CD4-positive, CD25-positive, alpha-beta regulatory T cell (primary cell): ENCODE results near the gene MYLK3. TPM values are rescaled to one million over a fixed set of nuclear protein-coding genes. Genes with fewer than 3 reads are reported as not detected.

Source experiments
- ATAC-seq, 2 donors: fragments of 150-1000 bp; cut with Tn5 transposase; one replicate each; pipeline ENCODE4 v1.10.0; 2021; ENCODE audit warnings: low read depth in 2 of 2, moderate number of reproducible peaks in 2 of 2, moderate library complexity in 1 of 2
- DNase-seq, 3 donors: peaks; one replicate each; pipeline versions ENCODE4 v3.0.0 to v3.0.0-alpha.2; 2012 to 2022; ENCODE audit warnings: mixed read lengths in 1 of 3
- H3K27ac ChIP-seq: one replicate; pipeline ENCODE4 v1.7.0; 2013; ENCODE audit warnings: mild to moderate bottlenecking, low read length; ENCODE audit not compliant: insufficient read depth, poor library complexity, severe bottlenecking
- H3K27me3 ChIP-seq: one replicate; pipeline ENCODE4 v1.7.0; 2013; ENCODE audit warnings: low read length; ENCODE audit not compliant: control insufficient read depth, insufficient read depth
- H3K36me3 ChIP-seq: one replicate; pipeline ENCODE4 v1.7.0; 2013; ENCODE audit warnings: mild to moderate bottlenecking, low read length, moderate library complexity; ENCODE audit not compliant: control insufficient read depth, insufficient read depth
- H3K4me1 ChIP-seq: 2 replicates; pipeline ENCODE4 v1.7.0; 2013; ENCODE audit warnings: mild to moderate bottlenecking, low read length; ENCODE audit not compliant: insufficient read depth, control insufficient read depth, poor library complexity, severe bottlenecking
- H3K4me3 ChIP-seq: one replicate; pipeline ENCODE4 v1.7.0; 2013; ENCODE audit warnings: low read depth, mild to moderate bottlenecking, low read length, moderate library complexity
- H3K9me3 ChIP-seq, 2 experiments: 1 replicate in 1 of 2; 2 replicates in 1 of 2; pipeline ENCODE4 v1.7.0; 2013; ENCODE audit warnings: low read length in 2 of 2, mild to moderate bottlenecking in 1 of 2, moderate library complexity in 1 of 2; ENCODE audit not compliant: control insufficient read depth in 2 of 2
- H3K27ac Mint-ChIP-seq, 3 donors: one replicate each; pipeline ENCODE4 v1.8.0; 2020 to 2022; ENCODE audit warnings: mild to moderate bottlenecking in 3 of 3, mixed read lengths in 3 of 3, moderate library complexity in 2 of 3
- H3K27me3 Mint-ChIP-seq: one replicate; pipeline ENCODE4 v1.8.0; 2022; ENCODE audit warnings: mild to moderate bottlenecking, mixed read lengths
- H3K36me3 Mint-ChIP-seq: one replicate; pipeline ENCODE4 v1.8.0; 2020; ENCODE audit warnings: mixed read lengths
- H3K4me1 Mint-ChIP-seq, 4 donors: one replicate each; pipeline ENCODE4 v1.8.0; 2020 to 2022; ENCODE audit warnings: mixed read lengths in 4 of 4, mild to moderate bottlenecking in 1 of 4
- H3K4me3 Mint-ChIP-seq, 4 donors: one replicate each; pipeline ENCODE4 v1.8.0; 2020 to 2022; ENCODE audit warnings: mild to moderate bottlenecking in 4 of 4, mixed read lengths in 4 of 4, moderate library complexity in 3 of 4
- H3K9me3 Mint-ChIP-seq, 7 donors: one replicate each; pipeline ENCODE4 v1.8.0; 2020 to 2022; ENCODE audit warnings: mixed read lengths in 7 of 7, mild to moderate bottlenecking in 3 of 7, moderate library complexity in 2 of 7
- polyA plus RNA-seq, 4 donors: library from polyadenylated mRNA; unstranded; fragments of 300-500 nt; fragmentation: Illumina TruSeq; gene quantifications; one replicate each; pipeline ENCODE4 v1.2.3, GENCODE V29; 2021
- total RNA-seq: library from RNA; stranded (reverse); gene quantifications from one replicate; pipeline ENCODE4 v1.2.3, GENCODE V29; 2022

The MYLK3 gene
- total and polyA plus RNA-seq, 5 donors from 2014 or later = not detected

DNA sequence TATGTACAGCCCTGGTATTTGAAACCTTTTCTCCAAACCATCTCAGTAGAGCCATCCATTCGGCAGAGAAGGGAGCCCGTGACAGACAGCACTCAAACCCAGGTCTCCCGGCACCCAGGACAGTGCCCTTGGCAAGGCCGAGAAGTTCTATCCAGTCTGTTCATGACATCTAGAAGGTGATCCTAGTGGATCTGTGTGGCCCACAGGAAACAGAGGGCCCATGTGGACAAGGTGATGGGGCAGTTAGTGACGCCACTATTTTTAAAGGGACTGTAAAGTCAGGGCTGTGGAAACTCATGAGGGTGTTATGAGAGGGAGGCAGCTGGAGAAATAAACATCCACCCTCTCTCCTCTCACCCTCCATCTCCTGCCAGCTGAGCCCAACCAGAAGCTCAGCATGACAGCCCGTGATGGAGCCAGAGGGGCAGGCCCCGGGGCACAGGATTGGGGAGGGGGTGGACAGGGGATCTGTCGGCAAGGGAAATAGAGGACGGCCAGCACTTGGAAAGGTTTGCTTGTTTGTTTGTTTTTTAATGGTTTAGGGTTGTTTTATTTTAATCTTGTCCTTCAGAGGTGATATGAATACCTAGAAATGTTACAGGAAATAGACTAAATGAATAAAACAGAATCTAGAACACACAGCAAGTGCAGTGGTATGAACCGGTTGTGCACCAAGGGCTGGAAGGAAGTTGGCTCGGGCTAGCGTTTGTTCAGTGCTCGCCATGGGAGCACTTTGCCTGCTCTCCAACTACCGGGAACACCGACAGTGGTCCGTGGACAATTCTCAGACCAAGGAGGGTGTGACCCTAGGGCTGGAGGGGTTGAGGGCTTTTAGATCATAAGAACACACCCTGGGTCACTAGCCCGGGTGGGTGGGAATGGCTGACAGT, 17.1 kb downstream of the MYLK3 start:
- Histone ChIP-seq H3K36me3 (no peaks in the 10 kb centered on the region), H3K9me3 (no peaks in the 10 kb centered on the region), H3K27me3 (no peaks in the 10 kb centered on the region), H3K4me1 (no peaks in the 10 kb centered on the region), H3K4me3 (no peak overlapping the region), H3K27ac (no peak overlapping the region)
- Mint-ChIP-seq H3K4me3 (no peak overlapping the region), H3K27ac (no peak overlapping the region), H3K27me3 (peaks cover 2% of the 10 kb centered on the region), H3K4me1 (no peaks in the 10 kb centered on the region), H3K9me3 (peaks cover 0 to 2% (median 0%) of the 10 kb centered on the region in 7 donors), H3K36me3 (no peaks in the 10 kb centered on the region)
- DNase-seq = no peak
- no peak for ATAC-seq

DNA sequence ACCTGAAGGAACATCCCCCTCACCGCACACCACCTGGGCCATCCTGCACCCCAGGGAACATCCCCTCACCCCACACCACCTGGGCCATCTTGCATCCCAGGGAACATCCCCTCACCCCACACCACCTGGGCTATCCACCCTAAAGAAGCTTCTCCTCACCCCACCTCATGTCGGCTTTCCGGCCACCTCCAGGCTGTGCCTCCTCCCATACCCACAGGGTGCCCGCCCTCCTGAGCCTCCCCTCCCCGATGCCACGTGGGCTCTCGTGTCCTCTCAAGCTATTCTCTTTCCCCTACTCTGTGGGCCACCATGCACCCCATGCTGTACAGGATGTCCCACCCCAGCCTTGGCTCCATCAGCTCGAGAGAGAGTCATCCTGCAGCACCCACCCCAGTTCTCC, 18.0 kb downstream of the MYLK3 start:
- H3K9me3 ChIP-seq = no peaks in the 10 kb centered on the region
- Mint-ChIP-seq H3K4me3 (no peak overlapping the region), H3K27ac (no peak overlapping the region), H3K36me3 (no peaks in the 10 kb centered on the region), H3K4me1 (no peaks in the 10 kb centered on the region), H3K27me3 (peaks cover 5% of the 10 kb centered on the region), H3K9me3 (peaks cover 0 to 9% (median 2%) of the 10 kb centered on the region in 7 donors)
- DNase-seq = no peak
- H3K27me3 ChIP-seq = no peaks in the 10 kb centered on the region
- no peak overlapping the region for H3K27ac ChIP-seq
- no peaks in the 10 kb centered on the region for H3K4me1 ChIP-seq
- H3K4me3 ChIP-seq = no peak overlapping the region
- no peaks in the 10 kb centered on the region for H3K36me3 ChIP-seq
- ATAC-seq = no peak

DNA sequence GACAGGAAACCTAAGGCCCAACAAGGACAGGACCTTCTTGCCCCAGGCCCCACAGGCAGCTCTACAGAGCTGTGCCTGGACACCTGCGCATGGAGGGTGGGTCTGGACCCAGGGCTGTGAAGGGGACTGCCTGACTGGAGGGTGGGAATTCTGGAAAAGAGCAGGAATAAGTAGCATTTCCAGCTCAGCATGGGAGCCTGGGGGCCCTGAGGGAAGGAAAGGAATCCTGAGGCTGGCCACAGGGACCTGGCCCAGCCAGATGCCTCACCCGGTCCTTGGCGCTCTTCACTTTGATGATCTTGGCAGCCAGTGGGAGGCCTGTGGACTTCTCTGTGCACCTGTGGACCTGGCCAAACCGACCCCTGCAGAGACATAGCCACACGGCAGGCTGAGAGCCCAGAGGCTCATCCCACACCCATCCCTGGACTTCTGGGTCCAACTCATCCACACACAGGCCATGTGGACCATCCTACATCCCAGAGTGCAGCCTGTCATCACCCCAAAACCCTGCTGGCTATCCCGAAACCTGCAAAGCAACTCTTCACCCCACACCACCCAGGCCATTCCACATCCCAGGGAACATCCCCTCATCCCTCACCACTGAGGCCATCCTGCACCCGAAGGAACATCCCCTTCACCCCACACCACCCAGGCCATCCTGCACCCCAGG, 18.7 kb downstream of the MYLK3 start:
- Mint-ChIP-seq H3K27ac (no peak overlapping the region), H3K27me3 (peaks cover 5% of the 10 kb centered on the region), H3K36me3 (no peaks in the 10 kb centered on the region), H3K4me1 (no peaks in the 10 kb centered on the region), H3K4me3 (no peak overlapping the region), H3K9me3 (peaks cover 0 to 13% (median 4%) of the 10 kb centered on the region in 7 donors)
- Histone ChIP-seq H3K4me1 (no peaks in the 10 kb centered on the region), H3K36me3 (no peaks in the 10 kb centered on the region), H3K27me3 (no peaks in the 10 kb centered on the region), H3K27ac (no peak overlapping the region), H3K9me3 (no peaks in the 10 kb centered on the region), H3K4me3 (no peak overlapping the region)
- no peak for ATAC-seq
- no peak for DNase-seq

DNA sequence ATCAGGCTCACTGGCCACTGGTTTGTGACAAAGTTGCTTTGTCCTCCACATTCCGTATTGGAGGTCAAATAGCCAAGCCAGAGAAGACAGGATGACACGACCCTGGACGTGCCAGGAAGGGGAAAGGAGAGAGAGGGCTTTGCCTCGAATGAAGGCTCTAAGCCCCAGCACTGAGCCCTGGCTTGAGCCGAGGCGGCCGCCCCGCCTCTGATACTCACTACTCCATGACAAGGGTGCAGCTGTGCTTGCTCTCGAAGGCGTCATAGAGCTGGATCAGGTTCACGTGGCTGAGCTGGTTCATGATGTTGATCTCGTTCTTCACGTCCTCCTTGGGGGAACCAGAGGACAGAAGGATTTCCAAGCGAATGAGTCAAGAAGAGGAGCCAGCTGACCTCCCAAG, 19.3 kb downstream of the MYLK3 start:
- Mint-ChIP-seq H3K27me3 (peaks cover 5% of the 10 kb centered on the region), H3K36me3 (no peaks in the 10 kb centered on the region)

DNA sequence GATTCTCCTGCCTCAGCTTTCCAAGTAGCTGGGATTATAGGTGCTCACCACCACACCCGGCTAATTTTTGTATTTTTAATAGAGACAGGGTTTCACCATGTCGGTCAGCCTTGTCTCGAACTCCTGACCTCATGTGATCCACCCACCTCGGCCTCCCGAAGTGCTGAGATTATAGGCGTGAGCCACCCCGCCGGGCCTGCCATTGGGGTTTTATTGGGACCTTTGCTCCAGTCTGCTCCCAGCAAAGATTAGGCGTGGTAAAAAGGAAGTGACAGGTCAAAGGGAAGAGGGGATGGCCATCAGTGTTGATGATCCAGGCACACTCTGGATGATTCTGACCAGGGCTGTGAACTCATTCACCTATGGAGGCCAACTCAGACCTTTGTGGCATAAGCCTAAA, 20.5 kb downstream of the MYLK3 start:
- peaks cover 0 to 15% (median 5%) of the 10 kb centered on the region in 7 donors for H3K9me3 Mint-ChIP-seq
- Histone ChIP-seq H3K36me3 (no peaks in the 10 kb centered on the region), H3K4me1 (no peaks in the 10 kb centered on the region), H3K4me3 (no peak overlapping the region), H3K27ac (no peak overlapping the region), H3K27me3 (no peaks in the 10 kb centered on the region), H3K9me3 (no peaks in the 10 kb centered on the region)
- ATAC-seq (no peak), DNase-seq (no peak)
- H3K4me1 Mint-ChIP-seq = no peaks in the 10 kb centered on the region
- H3K4me3 Mint-ChIP-seq = no peak overlapping the region
- peaks cover 5% of the 10 kb centered on the region for H3K27me3 Mint-ChIP-seq
- no peaks in the 10 kb centered on the region for H3K36me3 Mint-ChIP-seq
- H3K27ac Mint-ChIP-seq = peak overlapping the region in 1 of 3 donors; percentile 9

More for the DNA sequence above, 19.3 kb downstream of the MYLK3 start:
- DNase-seq (no peak), ATAC-seq (no peak)
- Histone ChIP-seq H3K27me3 (no peaks in the 10 kb centered on the region), H3K27ac (no peak overlapping the region), H3K4me3 (no peak overlapping the region), H3K4me1 (no peaks in the 10 kb centered on the region), H3K36me3 (no peaks in the 10 kb centered on the region), H3K9me3 (no peaks in the 10 kb centered on the region)
- Mint-ChIP-seq H3K9me3 (peaks cover 0 to 15% (median 4%) of the 10 kb centered on the region in 7 donors), H3K4me1 (no peaks in the 10 kb centered on the region), H3K27ac (no peak overlapping the region), H3K4me3 (no peak overlapping the region)

DNA sequence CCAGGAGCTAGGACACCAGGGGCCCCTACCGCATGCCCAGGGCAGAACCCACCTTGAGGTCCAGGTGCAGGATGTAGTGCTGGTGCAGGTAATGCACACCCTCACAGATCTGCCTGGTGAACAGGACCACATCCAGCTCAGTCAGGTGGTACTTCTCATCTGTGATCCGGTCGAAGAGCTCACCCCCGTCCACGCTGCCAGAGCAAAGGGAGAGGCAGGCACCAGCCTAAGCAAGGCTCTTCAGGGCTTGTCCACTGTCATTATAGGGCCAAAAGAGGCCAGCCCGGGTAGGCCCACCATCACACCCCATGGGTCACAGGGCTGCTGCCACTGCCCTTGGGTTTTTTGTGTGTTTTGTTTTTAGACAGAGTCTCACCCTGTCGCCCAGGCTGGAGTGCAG, 21.0 kb downstream of the MYLK3 start:
- Histone ChIP-seq H3K27ac (no peak overlapping the region), H3K4me1 (no peaks in the 10 kb centered on the region), H3K36me3 (no peaks in the 10 kb centered on the region), H3K9me3 (no peaks in the 10 kb centered on the region), H3K4me3 (no peak overlapping the region), H3K27me3 (no peaks in the 10 kb centered on the region)
- ATAC-seq (no peak), DNase-seq (no peak)
- H3K4me1 Mint-ChIP-seq = no peaks in the 10 kb centered on the region
- no peak overlapping the region for H3K27ac Mint-ChIP-seq
- no peak overlapping the region for H3K4me3 Mint-ChIP-seq
- H3K9me3 Mint-ChIP-seq = peaks cover 0 to 15% (median 5%) of the 10 kb centered on the region in 7 donors
- no peaks in the 10 kb centered on the region for H3K36me3 Mint-ChIP-seq
- peaks cover 5% of the 10 kb centered on the region for H3K27me3 Mint-ChIP-seq

DNA sequence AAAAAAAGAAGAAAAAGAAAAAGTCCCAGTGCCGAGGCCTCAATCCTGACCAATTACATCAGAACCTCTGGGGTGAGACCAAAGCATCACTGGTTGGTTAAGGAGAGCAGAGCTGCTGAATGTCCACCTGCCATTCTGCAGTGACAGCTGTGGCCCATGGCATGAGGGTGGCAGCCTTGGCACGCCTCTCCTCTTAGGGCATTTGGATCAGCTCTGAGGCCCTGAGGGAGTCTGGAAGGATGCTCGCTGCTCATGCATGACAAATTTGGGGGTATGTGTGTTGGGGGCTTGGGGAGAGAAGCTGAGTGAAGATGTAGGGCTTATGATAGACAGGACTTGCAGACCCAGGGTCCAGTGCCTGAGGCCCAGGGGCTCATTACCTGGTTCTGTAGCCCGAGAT, 26.3 kb downstream of the MYLK3 start:
- Histone ChIP-seq H3K27me3 (no peaks in the 10 kb centered on the region), H3K4me3 (no peak overlapping the region), H3K4me1 (no peaks in the 10 kb centered on the region), H3K9me3 (no peaks in the 10 kb centered on the region), H3K36me3 (no peaks in the 10 kb centered on the region), H3K27ac (no peak overlapping the region)
- Mint-ChIP-seq H3K4me1 (no peaks in the 10 kb centered on the region), H3K36me3 (no peaks in the 10 kb centered on the region), H3K4me3 (no peak overlapping the region), H3K27me3 (peaks cover 5% of the 10 kb centered on the region), H3K27ac (no peak overlapping the region), H3K9me3 (peaks cover 0 to 15% (median 5%) of the 10 kb centered on the region in 7 donors)
- ATAC-seq (no peak), DNase-seq (no peak)
